GM23248 (cell line): ENCODE data around the gene PADI4. TPM values are rescaled to one million over a fixed set of nuclear protein-coding genes. Genes with fewer than 3 reads are reported as not detected.

Experiments used
- DNase-seq: peaks from one replicate; pipeline ENCODE4 v3.0.0-alpha.2; 2015
- H2AFZ ChIP-seq: fragments of 200-600 bp; sonication (generic); 2 replicates; pipeline ENCODE4 v1.6.1; 2016; ENCODE audit warnings: antibody characterized with exemption
- H3F3A ChIP-seq: fragments of 200-600 bp; sonication (generic); 2 replicates; pipeline ENCODE4 v1.6.1; 2016; ENCODE audit warnings: mild to moderate bottlenecking, antibody characterized with exemption, mixed run types; ENCODE audit not compliant: insufficient read depth
- H3K27ac ChIP-seq: fragments of 200-600 bp; sonication (generic); 2 replicates; pipeline ENCODE4 v1.5.1; 2016; ENCODE audit warnings: mild to moderate bottlenecking
- H3K27me3 ChIP-seq: fragments of 200-600 bp; sonication (generic); replicated peaks from 2 replicates; pipeline ENCODE4 v1.6.1; 2016; ENCODE audit warnings: mild to moderate bottlenecking; ENCODE audit not compliant: insufficient read depth
- H3K36me3 ChIP-seq: fragments of 200-600 bp; sonication (generic); 2 replicates; pipeline ENCODE4 v1.6.1; 2016; ENCODE audit warnings: low read depth, mild to moderate bottlenecking
- H3K4me1 ChIP-seq: fragments of 200-600 bp; sonication (generic); 2 replicates; pipeline ENCODE4 v1.6.1; 2016; ENCODE audit warnings: mild to moderate bottlenecking; ENCODE audit not compliant: insufficient read depth
- H3K4me2 ChIP-seq: fragments of 200-600 bp; sonication (generic); one replicate; pipeline ENCODE4 v1.6.1; 2016; ENCODE audit warnings: mild to moderate bottlenecking; ENCODE audit not compliant: unreplicated experiment
- H3K4me3 ChIP-seq: fragments of 200-600 bp; sonication (generic); 2 replicates; pipeline ENCODE4 v1.5.1; 2016; ENCODE audit warnings: mild to moderate bottlenecking
- H3K79me2 ChIP-seq: fragments of 200-600 bp; sonication (generic); 2 replicates; pipeline ENCODE4 v1.6.1; 2016; ENCODE audit warnings: mild to moderate bottlenecking; ENCODE audit not compliant: insufficient read depth
- H3K9ac ChIP-seq: fragments of 200-600 bp; sonication (generic); 2 replicates; pipeline ENCODE4 v1.6.1; 2016; ENCODE audit warnings: mild to moderate bottlenecking
- H3K9me2 ChIP-seq: fragments of 200-600 bp; sonication (generic); 2 replicates; pipeline ENCODE4 v1.6.1; 2016; ENCODE audit warnings: mixed run types, mild to moderate bottlenecking, moderate library complexity; ENCODE audit not compliant: insufficient read depth
- H3K9me3 ChIP-seq: fragments of 200-600 bp; sonication (generic); one replicate; pipeline ENCODE4 v1.6.1; 2017; ENCODE audit warnings: low read depth
- H4K20me1 ChIP-seq: fragments of 200-600 bp; sonication (generic); 2 replicates; pipeline ENCODE4 v1.6.0; 2016; ENCODE audit not compliant: insufficient read depth
- EZH2 ChIP-seq: fragments of 200-600 bp; sonication (generic); IDR thresholded peaks from 2 replicates; pipeline ENCODE4 v1.6.1; 2018; ENCODE audit warnings: antibody characterized with exemption, mild to moderate bottlenecking; ENCODE audit not compliant: insufficient read depth, poor library complexity, severe bottlenecking
- EZH2phosphoT487 ChIP-seq: fragments of 200-600 bp; sonication (generic); IDR thresholded peaks from 2 replicates; pipeline ENCODE4 v1.6.1; 2018; ENCODE audit warnings: antibody characterized with exemption, moderate library complexity, mild to moderate bottlenecking, low read depth; ENCODE audit not compliant: insufficient read depth
- WGBS, 2 experiments: methylation state at CpG; one replicate each; pipeline ENCODE4 v1.1.6; 2015 to 2017; ENCODE audit warnings: low lambda C conversion rate in 2 of 2, low coverage in 1 of 2; ENCODE audit errors: missing lambda C conversion rate in 2 of 2; 5-methylcytosine and 5-hydroxymethylcytosine counted together
- in situ Hi-C: fragments of 300-500 bp; cut with MboI; formaldehyde crosslinking; loops from 2 replicates; pipeline ENCODE4 v1.15.0; 2020
- polyA plus RNA-seq: library from polyadenylated mRNA; unstranded; fragments of >200 nt; fragmentation: Nextera tagmentation; extraction: Ambion mirVana; gene quantifications from 2 replicates; pipeline ENCODE4 v1.2.1, GENCODE V29; 2016
- total RNA-seq: library from RNA; depleted of rRNA; stranded (reverse); fragments of >200 nt; shearing (Covaris generic); gene quantifications from 2 replicates; pipeline ENCODE4 v1.2.3, GENCODE V29; 2014

PADI4 gene
- total and polyA plus RNA-seq, 2 experiments from 2014 or later: not detected

DNA sequence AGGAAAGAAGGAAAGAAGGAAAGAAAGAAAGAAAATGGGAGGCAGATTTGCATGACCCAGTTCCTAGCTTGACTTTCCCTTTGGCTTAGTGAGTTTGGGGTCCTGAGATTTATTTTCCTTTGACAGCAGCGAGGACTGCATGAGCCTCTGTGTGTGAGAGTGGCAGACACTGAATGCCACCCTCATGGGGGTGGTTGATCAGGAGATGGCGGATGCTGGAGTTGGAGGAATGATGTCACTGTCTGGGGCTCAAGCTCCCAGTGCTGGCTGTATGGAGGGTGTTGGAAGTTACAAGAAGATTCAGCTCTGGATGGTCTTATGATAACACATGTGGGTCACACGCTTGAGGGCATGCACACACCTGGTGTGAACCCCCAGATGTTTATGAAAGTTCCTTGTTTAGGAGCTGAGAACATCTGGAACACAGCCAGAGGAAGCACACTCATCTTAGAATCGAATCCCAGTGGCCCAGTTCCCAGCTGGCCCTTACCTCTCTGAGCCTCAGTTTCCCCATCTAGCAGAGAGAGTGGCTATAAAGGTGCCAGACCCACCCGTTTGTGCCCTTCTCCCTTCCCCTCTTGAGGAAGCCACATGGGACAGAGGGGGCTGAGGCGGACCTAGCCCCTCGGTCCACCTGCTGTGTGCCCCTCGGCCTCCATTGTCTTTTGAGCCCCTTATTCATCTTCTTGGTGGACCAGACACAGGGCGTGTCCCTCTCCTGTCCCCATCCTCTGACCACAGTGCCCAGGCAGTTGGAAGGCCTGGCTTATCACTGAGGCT is 5.7 kb downstream of the PADI4 start:
- no peak for DNase-seq
- Histone ChIP-seq H2AFZ (no peak overlapping the region), H3K9ac (no peak overlapping the region), H3F3A (no peaks in the 10 kb centered on the region), H3K27me3 (peaks cover 23% of the 10 kb centered on the region), H3K9me3 (no peaks in the 10 kb centered on the region), H3K4me3 (no peak overlapping the region), H3K9me2 (no peaks in the 10 kb centered on the region), H3K4me2 (no peak overlapping the region), H3K4me1 (no peaks in the 10 kb centered on the region), H3K27ac (no peak overlapping the region), H3K36me3 (no peaks in the 10 kb centered on the region), H3K79me2 (no peaks in the 10 kb centered on the region), H4K20me1 (no peaks in the 10 kb centered on the region)
- in situ Hi-C loops: no loop called here
- no peak for TF ChIP-seq EZH2
- TF ChIP-seq EZH2phosphoT487: no peak
- WGBS, 2 experiments: 44 to 51% methylated on average over 9 of the region's 9 CpGs

DNA sequence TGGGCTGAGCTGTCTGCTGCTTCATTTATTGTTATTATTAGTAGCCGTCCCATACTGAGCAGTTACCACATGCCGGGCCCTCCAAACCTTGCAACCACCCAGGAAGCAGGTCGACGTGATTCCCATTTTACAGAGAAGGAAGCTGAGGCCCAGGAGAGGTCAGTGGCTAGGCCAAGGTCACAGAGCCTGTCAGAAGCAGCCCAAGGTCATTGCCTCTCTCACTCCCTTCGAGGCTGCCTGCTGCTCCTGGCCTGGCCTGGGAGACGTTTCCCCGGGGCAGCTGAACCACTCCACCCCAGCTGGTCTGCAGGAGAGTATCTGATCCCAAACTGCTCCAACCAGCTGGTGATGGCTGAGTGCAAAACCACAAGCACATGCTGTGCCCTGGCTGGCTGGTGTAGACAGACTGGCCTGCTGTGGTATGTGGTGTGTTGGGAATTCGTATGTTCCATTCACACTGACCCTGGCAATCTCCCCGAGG is 6.5 kb downstream of the PADI4 start:
- Histone ChIP-seq H4K20me1 (no peaks in the 10 kb centered on the region), H3K36me3 (no peaks in the 10 kb centered on the region), H3K27ac (no peak overlapping the region), H3K9me3 (no peaks in the 10 kb centered on the region), H3K27me3 (peaks cover 28% of the 10 kb centered on the region), H3K4me1 (no peaks in the 10 kb centered on the region), H2AFZ (no peak overlapping the region), H3K4me3 (no peak overlapping the region), H3F3A (no peaks in the 10 kb centered on the region), H3K4me2 (no peak overlapping the region), H3K9ac (no peak overlapping the region), H3K79me2 (no peaks in the 10 kb centered on the region), H3K9me2 (no peaks in the 10 kb centered on the region)
- in situ Hi-C loops: no loop called here
- TF ChIP-seq EZH2phosphoT487 (no peak), EZH2 (no peak)
- 43 to 49% methylated on average over 7 to 9 of the region's 9 CpGs for WGBS, 2 experiments
- DNase-seq: no peak

DNA sequence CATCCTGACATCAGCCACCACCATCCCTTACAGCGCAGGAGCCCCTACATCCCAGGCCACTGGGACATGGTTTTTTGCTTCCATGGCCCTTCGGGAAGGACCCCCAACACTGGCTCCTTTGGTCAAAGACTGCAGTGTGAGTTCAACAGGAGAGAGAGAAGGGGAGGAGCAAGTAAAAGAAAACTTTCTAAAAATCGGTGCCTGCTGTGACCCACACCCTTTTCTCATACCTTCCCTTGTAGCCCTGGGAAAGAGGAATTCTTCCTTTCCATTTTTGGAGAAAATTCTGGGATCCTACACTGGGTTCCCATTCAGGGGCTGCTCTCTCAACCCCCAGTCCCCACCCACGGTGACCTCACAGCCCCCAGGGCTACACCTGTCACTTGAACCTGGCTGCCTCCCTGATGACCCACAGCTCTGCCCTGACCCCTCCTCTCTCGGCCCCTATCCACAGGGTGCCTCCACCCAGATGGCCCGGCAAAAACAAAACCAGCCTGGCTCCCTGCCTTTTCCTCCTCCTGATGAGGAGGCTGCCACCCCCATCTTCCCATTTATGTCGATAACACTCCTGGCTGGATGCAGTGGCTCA is 7.6 kb downstream of the PADI4 start:
- WGBS, 2 experiments: 23 to 26% methylated on average over 7 of the region's 7 CpGs
- in situ Hi-C loops: no loop called here
- H3K4me3 ChIP-seq: no peak overlapping the region
- H3K79me2 ChIP-seq: no peaks in the 10 kb centered on the region
- H4K20me1 ChIP-seq: no peaks in the 10 kb centered on the region
- no peak overlapping the region for H3K4me2 ChIP-seq
- H3F3A ChIP-seq: no peaks in the 10 kb centered on the region
- H3K9ac ChIP-seq: no peak overlapping the region
- no peaks in the 10 kb centered on the region for H3K4me1 ChIP-seq
- no peak for DNase-seq
- no peaks in the 10 kb centered on the region for H3K9me2 ChIP-seq
- no peak overlapping the region for H2AFZ ChIP-seq
- no peak for TF ChIP-seq EZH2phosphoT487
- H3K36me3 ChIP-seq: no peaks in the 10 kb centered on the region
- no peaks in the 10 kb centered on the region for H3K9me3 ChIP-seq
- peaks cover 39% of the 10 kb centered on the region for H3K27me3 ChIP-seq
- no peak overlapping the region for H3K27ac ChIP-seq

DNA sequence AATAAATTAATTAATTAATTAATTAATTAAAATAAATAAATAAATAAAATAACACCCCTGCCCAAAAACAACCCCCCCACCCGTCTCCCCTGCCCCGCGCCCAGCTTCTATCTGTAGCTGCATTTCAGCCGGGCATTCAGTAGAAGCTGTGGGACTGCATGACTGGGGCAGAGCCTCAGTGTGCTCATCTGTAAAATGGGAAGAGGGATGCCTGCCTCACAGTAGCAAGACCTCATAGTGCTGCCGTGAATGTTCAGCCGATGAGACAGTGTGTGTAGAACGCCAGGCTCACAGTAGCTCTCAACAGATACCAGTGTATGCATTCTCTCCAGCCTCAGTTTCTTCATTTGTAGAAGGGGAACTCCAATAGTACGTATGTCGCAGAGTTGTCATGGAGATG is 8.7 kb downstream of the PADI4 start:
- no peak for DNase-seq
- Histone ChIP-seq H3K27ac (no peak overlapping the region), H3K4me1 (no peaks in the 10 kb centered on the region), H3K9me3 (no peaks in the 10 kb centered on the region), H3K36me3 (no peaks in the 10 kb centered on the region), H2AFZ (no peak overlapping the region), H3F3A (no peaks in the 10 kb centered on the region), H3K9me2 (no peaks in the 10 kb centered on the region), H3K4me3 (no peak overlapping the region), H3K4me2 (no peak overlapping the region), H3K9ac (no peak overlapping the region), H3K27me3 (peaks cover 44% of the 10 kb centered on the region), H3K79me2 (no peaks in the 10 kb centered on the region), H4K20me1 (no peaks in the 10 kb centered on the region)
- TF ChIP-seq EZH2phosphoT487 (no peak), EZH2 (no peak)
- in situ Hi-C loops: no loop called here
- WGBS, 2 experiments: 76 to 82% methylated on average over 9 of the region's 9 CpGs
